Central memory CD8-positive, alpha-beta T cell (primary cell): Measurements from ENCODE around the gene ZNF662.

Experiments
- ATAC-seq: fragments of 150-1000 bp; cut with Tn5 transposase; replicated peaks from 2 replicates; pipeline ENCODE4 v1.10.0; 2022; ENCODE audit warnings: mild to moderate bottlenecking, moderate FRiP score, moderate number of reproducible peaks; ENCODE audit not compliant: poor library complexity, severe bottlenecking; ENCODE audit errors: extremely low read depth
- DNase-seq, 2 donors: peaks; one replicate each; pipeline ENCODE4 v3.0.0; 2021; ENCODE audit warnings: low spot score in 2 of 2
- H3K27ac Mint-ChIP-seq: one replicate; pipeline ENCODE4 v1.8.0; 2022; ENCODE audit warnings: low read depth, mild to moderate bottlenecking, moderate library complexity, mixed read lengths
- H3K27me3 Mint-ChIP-seq: one replicate; pipeline ENCODE4 v1.8.0; 2022; ENCODE audit warnings: mixed read lengths
- H3K36me3 Mint-ChIP-seq: one replicate; pipeline ENCODE4 v1.8.0; 2022; ENCODE audit warnings: mild to moderate bottlenecking, moderate library complexity, mixed read lengths; ENCODE audit not compliant: insufficient read depth
- H3K4me1 Mint-ChIP-seq: one replicate; pipeline ENCODE4 v1.8.0; 2022; ENCODE audit warnings: mixed read lengths
- H3K4me3 Mint-ChIP-seq: one replicate; pipeline ENCODE4 v1.8.0; 2022; ENCODE audit warnings: mild to moderate bottlenecking, moderate library complexity, mixed read lengths
- H3K9me3 Mint-ChIP-seq: one replicate; pipeline ENCODE4 v1.8.0; 2022; ENCODE audit warnings: mixed read lengths

Gene ZNF662

GRCh38 chr3:42923606-42924005 is 17.7 kb downstream of the ZNF662 start:
- H3K4me3 Mint-ChIP-seq = no peak overlapping the region
- H3K27me3 Mint-ChIP-seq = peaks cover 1% of the 10 kb centered on the region
- ATAC-seq (no peak), DNase-seq (no peak)
- peaks cover 3% of the 10 kb centered on the region for H3K36me3 Mint-ChIP-seq
- peaks cover 6% of the 10 kb centered on the region for H3K4me1 Mint-ChIP-seq
- H3K27ac Mint-ChIP-seq = no peak overlapping the region
- no peaks in the 10 kb centered on the region for H3K9me3 Mint-ChIP-seq

GRCh38 chr3:42926310-42926709 is 20.4 kb downstream of the ZNF662 start:
- Mint-ChIP-seq H3K27ac (no peak overlapping the region), H3K4me1 (peaks cover 6% of the 10 kb centered on the region), H3K4me3 (no peak overlapping the region), H3K36me3 (no peaks in the 10 kb centered on the region), H3K27me3 (no peaks in the 10 kb centered on the region), H3K9me3 (no peaks in the 10 kb centered on the region)
- DNase-seq (no peak), ATAC-seq (no peak)

- H3K27ac Mint-ChIP-seq = no peak overlapping the region
- no peak for ATAC-seq
- peaks cover 9% of the 10 kb centered on the region for H3K4me1 Mint-ChIP-seq
- no peak overlapping the region for H3K4me3 Mint-ChIP-seq
- H3K27me3 Mint-ChIP-seq = no peaks in the 10 kb centered on the region
- H3K36me3 Mint-ChIP-seq = peaks cover 3% of the 10 kb centered on the region
- no peak for DNase-seq
- no peaks in the 10 kb centered on the region for H3K9me3 Mint-ChIP-seq
Observed at GRCh38 chr3:42934111-42934510, 28.2 kb downstream of the ZNF662 start.

- peaks cover 9% of the 10 kb centered on the region for H3K4me1 Mint-ChIP-seq
Observed at GRCh38 chr3:42934910-42935309, 29.0 kb downstream of the ZNF662 start.

GRCh38 chr3:42935472-42935871 is 29.5 kb downstream of the ZNF662 start:
- H3K4me3 Mint-ChIP-seq = no peak overlapping the region
- no peak overlapping the region for H3K27ac Mint-ChIP-seq
- H3K9me3 Mint-ChIP-seq = no peaks in the 10 kb centered on the region
- peaks cover 3% of the 10 kb centered on the region for H3K36me3 Mint-ChIP-seq
- peaks cover 9% of the 10 kb centered on the region for H3K4me1 Mint-ChIP-seq
- no peak for ATAC-seq
- H3K27me3 Mint-ChIP-seq = peaks cover 5% of the 10 kb centered on the region
- DNase-seq = no peak

More at GRCh38 chr3:42934910-42935309, 29.0 kb downstream of the ZNF662 start:
- Mint-ChIP-seq H3K27ac (no peak overlapping the region), H3K9me3 (no peaks in the 10 kb centered on the region), H3K4me3 (no peak overlapping the region), H3K36me3 (peaks cover 3% of the 10 kb centered on the region), H3K27me3 (no peaks in the 10 kb centered on the region)
- ATAC-seq (no peak), DNase-seq (no peak)

- ATAC-seq = no peak
- Mint-ChIP-seq H3K27ac (no peak overlapping the region), H3K4me3 (no peak overlapping the region), H3K9me3 (no peaks in the 10 kb centered on the region), H3K36me3 (peaks cover 3% of the 10 kb centered on the region), H3K27me3 (peaks cover 10% of the 10 kb centered on the region), H3K4me1 (peaks cover 9% of the 10 kb centered on the region)
- no peak for DNase-seq
Observed at GRCh38 chr3:42936157-42936981, 30.4 kb downstream of the ZNF662 start.

- H3K9me3 Mint-ChIP-seq = no peaks in the 10 kb centered on the region
- ATAC-seq = no peak
- H3K36me3 Mint-ChIP-seq = peaks cover 3% of the 10 kb centered on the region
Observed at GRCh38 chr3:42937334-42937733, 31.4 kb downstream of the ZNF662 start.

GRCh38 chr3:42942693-42943092 is 36.8 kb downstream of the ZNF662 start:
- ATAC-seq = no peak
- no peak overlapping the region for H3K27ac Mint-ChIP-seq
- no peaks in the 10 kb centered on the region for H3K36me3 Mint-ChIP-seq
- H3K4me3 Mint-ChIP-seq = no peak overlapping the region
- no peaks in the 10 kb centered on the region for H3K4me1 Mint-ChIP-seq
- no peaks in the 10 kb centered on the region for H3K9me3 Mint-ChIP-seq
- no peak for DNase-seq
- peaks cover 30% of the 10 kb centered on the region for H3K27me3 Mint-ChIP-seq

More at GRCh38 chr3:42937334-42937733, 31.4 kb downstream of the ZNF662 start:
- peaks cover 9% of the 10 kb centered on the region for H3K4me1 Mint-ChIP-seq
- DNase-seq = no peak
- H3K4me3 Mint-ChIP-seq = no peak overlapping the region
- H3K27ac Mint-ChIP-seq = no peak overlapping the region
- peaks cover 10% of the 10 kb centered on the region for H3K27me3 Mint-ChIP-seq

GRCh38 chr3:42946050-42946449 is 40.1 kb downstream of the ZNF662 start:
- H3K9me3 Mint-ChIP-seq = no peaks in the 10 kb centered on the region
- H3K27ac Mint-ChIP-seq = no peak overlapping the region
- no peaks in the 10 kb centered on the region for H3K4me1 Mint-ChIP-seq
- peaks cover 29% of the 10 kb centered on the region for H3K27me3 Mint-ChIP-seq
- no peaks in the 10 kb centered on the region for H3K36me3 Mint-ChIP-seq
- no peak for DNase-seq
- no peak for ATAC-seq
- H3K4me3 Mint-ChIP-seq = no peak overlapping the region

- H3K9me3 Mint-ChIP-seq = no peaks in the 10 kb centered on the region
- H3K4me1 Mint-ChIP-seq = peaks cover 5% of the 10 kb centered on the region
- DNase-seq (no peak), ATAC-seq (no peak)
- peaks cover 14% of the 10 kb centered on the region for H3K27me3 Mint-ChIP-seq
- H3K36me3 Mint-ChIP-seq = no peaks in the 10 kb centered on the region
- H3K27ac Mint-ChIP-seq = no peak overlapping the region
- H3K4me3 Mint-ChIP-seq = no peak overlapping the region
Observed at GRCh38 chr3:42957573-42957972, 51.6 kb downstream of the ZNF662 start.

- peaks cover 5% of the 10 kb centered on the region for H3K4me1 Mint-ChIP-seq
- no peak overlapping the region for H3K4me3 Mint-ChIP-seq
- ATAC-seq = no peak
- DNase-seq = no peak
- no peak overlapping the region for H3K27ac Mint-ChIP-seq
- H3K36me3 Mint-ChIP-seq = no peaks in the 10 kb centered on the region
- H3K9me3 Mint-ChIP-seq = no peaks in the 10 kb centered on the region
- peaks cover 14% of the 10 kb centered on the region for H3K27me3 Mint-ChIP-seq
Observed at GRCh38 chr3:42960282-42960681, 54.3 kb downstream of the ZNF662 start.

GRCh38 chr3:42960786-42961185 is 54.8 kb downstream of the ZNF662 start:
- H3K4me3 Mint-ChIP-seq = no peak overlapping the region
- no peaks in the 10 kb centered on the region for H3K36me3 Mint-ChIP-seq
- H3K4me1 Mint-ChIP-seq = peaks cover 5% of the 10 kb centered on the region
- H3K27ac Mint-ChIP-seq = no peak overlapping the region
- H3K9me3 Mint-ChIP-seq = no peaks in the 10 kb centered on the region
- no peak for ATAC-seq
- peaks cover 14% of the 10 kb centered on the region for H3K27me3 Mint-ChIP-seq
- no peak for DNase-seq

- H3K9me3 Mint-ChIP-seq = no peaks in the 10 kb centered on the region
- peaks cover 14% of the 10 kb centered on the region for H3K27me3 Mint-ChIP-seq
- peaks cover 5% of the 10 kb centered on the region for H3K4me1 Mint-ChIP-seq
- no peak overlapping the region for H3K4me3 Mint-ChIP-seq
- ATAC-seq = no peak
- H3K36me3 Mint-ChIP-seq = no peaks in the 10 kb centered on the region
- no peak for DNase-seq
- H3K27ac Mint-ChIP-seq = no peak overlapping the region
Observed at GRCh38 chr3:42961633-42962032, 55.7 kb downstream of the ZNF662 start.
